Right cardiac atrium (tissue), 5 donors: ENCODE results near the gene LDAF1. TPM values are rescaled to one million over a fixed set of nuclear protein-coding genes. Genes with fewer than 3 reads are reported as not detected.
A peak's percentile ranks its signal among the peaks of the same experiment; 100 is the strongest.
"Not testable (repeated sequence)": the region's sequence is repeated elsewhere in the genome, so short reads cannot be mapped to it uniquely, and the experiment has no call there.

ENCODE experiments used
- ATAC-seq, 2 donors: fragments of 200-7000 bp; cut with Tn5 transposase; one replicate each; pipeline versions ENCODE4 v1.8.0 to v1.9.1; 2020; ENCODE audit warnings: moderate library complexity in 2 of 2, mild to moderate bottlenecking in 1 of 2
- DNase-seq, 3 donors: peaks; one replicate each; pipeline ENCODE4 v3.0.0-alpha.2; 2020
- H3K27ac ChIP-seq: one replicate; pipeline ENCODE4 v1.5.1; 2013; ENCODE audit warnings: mild to moderate bottlenecking, low read length, control low read depth, moderate library complexity
- H3K27me3 ChIP-seq: one replicate; pipeline ENCODE4 v1.6.1; 2013; ENCODE audit not compliant: control insufficient read depth, insufficient read depth
- H3K4me1 ChIP-seq: one replicate; pipeline ENCODE4 v1.6.1; 2013; ENCODE audit warnings: low read length; ENCODE audit not compliant: control insufficient read depth, insufficient read depth
- H3K4me3 ChIP-seq: one replicate; pipeline ENCODE4 v1.5.1; 2013; ENCODE audit warnings: low read length, control low read depth
- H3K9me3 ChIP-seq: one replicate; pipeline ENCODE4 v1.6.1; 2013; ENCODE audit warnings: low read length; ENCODE audit not compliant: control insufficient read depth
- WGBS: extraction: QIAGEN DNeasy Blood & Tissue Kit; methylation state at CpG from one replicate; pipeline ENCODE4 v1.1.7; 2013; 5-methylcytosine and 5-hydroxymethylcytosine counted together
- intact Hi-C, 4 donors: fragments of 100-400 bp; cut with DNase I; formaldehyde crosslinking; loops; one replicate each; pipeline versions ENCODE4 v1.11.0 to v1.14.0; 2022 to 2023
- long read RNA-seq, 4 donors: library from polyadenylated mRNA; unstranded; transcript quantifications; one replicate each; pipeline ENCODE4 v2.0.0, GENCODE V29; 2020 to 2021
- polyA plus RNA-seq: library from polyadenylated mRNA; stranded (reverse); fragments of 200-250 nt; gene quantifications from one replicate; pipeline ENCODE4 v1.2.3, GENCODE V29; 2013
- total RNA-seq, 4 donors: library from RNA; stranded (reverse); fragmentation: NEBNext Ultra II Directional; extraction: Animal tissue kit (Norgen Biotek cat#: 25700); gene quantifications; one replicate each; pipeline ENCODE4 v1.2.1, GENCODE V29; 2021
- donor health status: healthy with polysubstance abuse.
- donor health status: DM: no; HTN: yes; CAD: no.
- donor health status: DM: no; HTN: no; CAD: no.
- donor health status: DM: no; HTN: yes; CAD: no; lungs with severe emphysema.
- donor health status: DM: yes; HTN: yes; CAD: no.

LDAF1 gene
- total RNA-seq (100 to 1,000 TPM in 1 of 4 donors, 10 to 100 TPM in 3; 71.8 to 116 (median 79.7) TPM), polyA plus RNA-seq (40.5 TPM)
- long read RNA-seq, donor 1, transcript TMEM159-203 (6 exons, 1,378 nt): minor isoform, 12 of 146 reads
- long read RNA-seq, donor 1, transcript TMEM159-201 (5 exons, 2,014 nt): major isoform, 62 of 146 reads
- long read RNA-seq, donor 1, transcript TMEM159-202 (5 exons, 1,812 nt): minor isoform, 51 of 146 reads
- long read RNA-seq, donor 1, partial matches to known transcripts: 1 of 146 reads
- long read RNA-seq, donor 1, other reads (novel, unspliced or antisense): 17 of 146 reads
- long read RNA-seq, donor 2, transcript TMEM159-202 (5 exons, 1,812 nt): minor isoform, 16 of 69 reads
- long read RNA-seq, donor 2, transcript TMEM159-201 (5 exons, 2,014 nt): major isoform, 43 of 69 reads
- long read RNA-seq, donor 2, partial matches to known transcripts: 1 of 69 reads
- long read RNA-seq, donor 2, other reads (novel, unspliced or antisense): 7 of 69 reads
- long read RNA-seq, donor 3, transcript TMEM159-203 (6 exons, 1,378 nt): minor isoform, 14 of 462 reads
- long read RNA-seq, donor 3, transcript TMEM159-201 (5 exons, 2,014 nt): major isoform, 227 of 462 reads
- long read RNA-seq, donor 3, transcript TMEM159-204 (4 exons, 584 nt): minor isoform, 8 of 462 reads
- long read RNA-seq, donor 3, transcript TMEM159-202 (5 exons, 1,812 nt): minor isoform, 154 of 462 reads
- long read RNA-seq, donor 3, partial matches to known transcripts: 11 of 462 reads
- long read RNA-seq, donor 3, other reads (novel, unspliced or antisense): 46 of 462 reads
- long read RNA-seq, donor 4, transcript TMEM159-203 (6 exons, 1,378 nt): minor isoform, 5 of 139 reads
- long read RNA-seq, donor 4, transcript TMEM159-201 (5 exons, 2,014 nt): major isoform, 87 of 139 reads
- long read RNA-seq, donor 4, transcript TMEM159-202 (5 exons, 1,812 nt): minor isoform, 29 of 139 reads
- long read RNA-seq, donor 4, partial matches to known transcripts: 3 of 139 reads
- long read RNA-seq, donor 4, other reads (novel, unspliced or antisense): 13 of 139 reads

DNA sequence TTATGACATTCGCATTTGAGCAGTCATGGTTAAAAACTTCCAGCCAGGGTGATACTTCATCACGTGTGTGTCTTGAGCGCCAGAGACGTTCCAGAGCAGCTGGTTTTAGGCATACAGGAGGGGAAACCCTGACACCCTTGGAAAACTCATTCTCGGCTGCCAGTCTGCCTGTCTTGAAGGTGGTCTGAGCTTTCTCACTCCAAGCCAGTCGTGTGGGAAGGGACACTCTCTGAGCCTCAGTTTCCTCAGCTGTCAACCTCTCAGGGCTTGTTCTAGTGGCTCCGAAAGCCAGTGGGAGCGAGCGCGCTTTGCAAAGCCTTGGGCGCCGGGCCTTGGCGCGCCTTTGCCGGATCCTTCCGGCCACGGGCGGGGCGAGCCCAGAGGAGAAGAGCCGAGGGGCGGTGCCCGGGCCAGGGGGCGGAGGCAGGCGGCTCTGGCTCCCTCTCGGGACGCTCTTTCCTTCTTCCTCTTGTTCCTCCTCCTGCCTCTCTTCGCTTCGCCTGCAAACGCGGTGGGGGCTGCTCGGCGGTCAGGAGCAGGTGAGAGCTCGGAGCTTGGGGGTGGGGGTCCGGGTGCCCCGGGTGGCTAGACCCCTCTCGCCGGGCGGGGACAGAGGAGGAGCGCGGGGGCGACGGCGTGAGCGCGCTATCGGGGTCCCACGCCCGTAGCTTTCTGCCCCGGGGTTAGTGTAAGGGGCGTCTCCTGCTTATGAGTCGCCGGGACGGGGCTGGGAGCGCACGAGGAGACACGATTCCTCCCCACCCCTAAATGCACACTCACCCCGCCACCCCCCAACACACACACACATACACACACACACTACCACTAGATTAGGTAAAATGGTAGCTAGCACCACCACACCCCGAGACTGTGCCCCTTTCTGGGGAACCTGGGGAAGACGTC is at the start of gene LDAF1:
LDAF1 (plus strand) TSS at position 467 of the 903 bp plus-strand sequence. CDS start 2,509 bp downstream, outside the sequence.
- peaks cover 3% of the 10 kb centered on the region for H3K4me1 ChIP-seq

DNA sequence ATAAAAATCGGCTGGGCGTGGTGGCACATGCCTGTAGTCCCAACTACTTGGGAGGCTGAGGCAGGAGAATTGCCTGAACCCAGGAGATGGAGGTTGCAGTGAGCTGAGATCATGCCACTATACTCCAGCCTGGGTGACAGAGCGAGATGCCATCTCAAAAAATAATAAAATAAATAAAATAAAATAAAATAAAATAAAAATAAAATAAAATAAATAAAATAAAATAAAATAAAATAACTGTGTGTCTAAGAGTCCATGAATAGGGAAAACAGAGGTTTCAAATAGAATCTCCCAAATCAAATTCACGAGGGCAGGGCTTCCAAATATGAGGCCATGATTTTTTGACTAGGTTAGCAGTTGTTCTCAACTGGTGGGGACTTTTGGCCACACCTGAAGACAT is 42.9 kb upstream of the LDAF1 start:
- H3K9me3 ChIP-seq, H3K27ac ChIP-seq, ATAC-seq, H3K4me3 ChIP-seq, H3K27me3 ChIP-seq, intact Hi-C loops, H3K4me1 ChIP-seq, DNase-seq: not testable (repeated sequence)
- 97% methylated on average over 4 of the region's 4 CpGs for WGBS

More for the DNA sequence above, at the start of gene LDAF1:
- ATAC-seq: peak; percentile 95 to 96
- peak within 1 kb of the TSS; percentile 92 for H3K27ac ChIP-seq
- 1% methylated on average over 59 of the region's 59 CpGs for WGBS
- peak within 1 kb of the TSS; percentile 98 for H3K4me3 ChIP-seq
- peak; percentile 88 to 96 (median 95) for DNase-seq
- no peaks in the 10 kb centered on the region for H3K9me3 ChIP-seq
- intact Hi-C loops: loop anchor here in 1 of 4 donors (10.0 kb wide), 2 partner anchors 146 to 396 kb away; no protein-coding TSS in a partner anchor
- no peaks in the 10 kb centered on the region for H3K27me3 ChIP-seq

DNA sequence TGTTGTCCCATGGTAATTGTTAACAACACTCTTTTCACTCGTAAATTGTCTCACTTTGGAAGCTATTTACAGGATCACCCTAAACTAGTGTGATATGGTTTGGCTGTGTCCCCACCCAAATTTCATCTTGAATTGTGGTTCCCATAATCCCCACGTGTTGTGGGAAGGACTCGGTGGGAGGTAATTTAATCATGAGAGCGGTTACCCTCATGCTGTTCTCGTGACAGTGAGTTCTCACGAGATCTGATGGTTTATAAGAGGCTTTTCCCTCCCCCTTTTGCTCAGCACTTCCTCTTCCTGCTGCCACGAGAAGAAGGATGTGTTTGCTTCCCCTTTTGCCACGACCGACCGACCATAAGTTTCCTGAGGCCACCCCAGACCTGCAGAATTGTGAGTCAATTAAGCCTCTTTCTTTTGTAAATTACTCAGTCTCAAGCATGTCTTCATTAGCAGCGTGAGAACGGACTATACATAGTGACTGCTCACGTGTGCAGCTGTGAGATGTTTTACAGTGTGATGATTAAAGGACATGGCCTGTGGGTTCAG is 42.3 kb upstream of the LDAF1 start:
- H3K27me3 ChIP-seq: no peaks in the 10 kb centered on the region
- DNase-seq (no peak), ATAC-seq (peak in 1 of 2 donors; percentile 72)
- no peak overlapping the region for H3K27ac ChIP-seq
- peak overlapping the region; percentile 37 for H3K4me3 ChIP-seq
- WGBS: 31% methylated on average over 13 of the region's 13 CpGs
- no peaks in the 10 kb centered on the region for H3K4me1 ChIP-seq
- no peaks in the 10 kb centered on the region for H3K9me3 ChIP-seq
- intact Hi-C loops: no loop called here

DNA sequence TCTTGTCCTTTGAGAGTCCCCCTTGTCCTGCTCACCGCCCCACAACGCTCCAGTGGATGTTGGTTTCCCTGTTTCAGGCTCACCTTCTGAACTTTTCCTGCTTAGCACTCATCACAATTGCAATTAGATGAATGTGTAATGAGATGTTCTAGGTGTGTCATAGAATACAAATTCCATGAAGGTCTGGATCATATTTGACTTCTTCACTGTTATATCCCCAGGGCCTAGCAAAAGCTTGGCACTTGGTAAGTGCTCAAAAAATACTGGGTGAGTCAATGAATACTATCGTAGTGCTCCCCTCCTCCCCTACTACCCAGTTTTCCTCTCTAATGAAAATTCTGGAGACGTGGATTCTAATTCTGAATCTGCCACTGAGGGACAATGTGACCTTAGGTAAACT is 40.9 kb upstream of the LDAF1 start:
- Histone ChIP-seq H3K4me1 (no peaks in the 10 kb centered on the region), H3K4me3 (no peak overlapping the region), H3K27ac (no peak overlapping the region), H3K9me3 (no peaks in the 10 kb centered on the region), H3K27me3 (no peaks in the 10 kb centered on the region)
- ATAC-seq (no peak), DNase-seq (no peak)
- WGBS: 89% methylated on average over 4 of the region's 4 CpGs
- intact Hi-C loops: no loop called here

DNA sequence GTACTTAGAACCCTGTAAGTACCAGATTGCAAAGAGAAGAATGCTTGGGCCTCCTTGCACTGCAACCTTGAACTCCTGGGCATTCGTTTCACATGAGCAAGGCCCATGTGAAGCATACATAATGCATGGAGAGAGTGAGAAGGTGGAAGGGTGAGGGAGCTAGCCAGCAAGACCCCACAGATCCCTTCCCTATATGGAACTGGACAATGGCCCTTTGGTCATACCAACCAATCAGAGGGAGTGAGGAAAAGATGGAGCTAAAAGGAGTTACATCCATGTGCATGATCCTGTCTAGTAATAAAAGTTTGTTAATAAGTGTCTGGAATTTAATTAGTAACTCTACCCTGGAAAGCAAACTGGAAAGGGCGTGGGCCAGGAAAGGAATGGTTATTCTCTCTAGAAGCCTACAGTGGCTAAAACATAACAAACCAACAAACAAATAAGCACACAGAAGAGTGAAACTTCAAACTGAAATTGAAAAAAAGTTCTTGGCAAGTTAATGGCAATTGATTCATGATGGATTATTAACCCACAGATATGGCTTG is 37.4 kb upstream of the LDAF1 start:
- no peak for ATAC-seq
- Histone ChIP-seq H3K4me1 (no peaks in the 10 kb centered on the region), H3K27me3 (no peaks in the 10 kb centered on the region), H3K27ac (no peak overlapping the region), H3K4me3 (no peak overlapping the region), H3K9me3 (no peaks in the 10 kb centered on the region)
- intact Hi-C loops: no loop called here
- DNase-seq: no peak
- 84% methylated on average over 2 of the region's 2 CpGs for WGBS

DNA sequence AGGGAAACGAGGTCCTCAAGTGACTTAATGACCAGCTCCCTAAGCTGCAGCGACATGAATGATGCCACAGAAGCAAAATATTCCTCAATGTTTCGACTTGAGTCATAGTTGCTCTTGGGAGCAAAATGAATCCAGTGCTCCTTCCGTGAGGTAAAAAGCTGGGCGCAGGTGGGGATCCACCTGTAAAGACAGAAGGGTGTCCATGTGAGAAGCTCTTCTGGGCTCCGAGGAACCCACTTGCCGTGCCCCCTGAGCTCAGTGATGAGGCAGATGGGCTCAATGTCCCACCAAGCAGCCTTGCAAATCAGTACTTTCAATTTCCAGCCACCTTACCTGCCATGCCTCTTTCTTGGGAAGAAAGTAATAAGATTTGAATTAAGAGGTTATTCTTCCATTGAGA is 33.3 kb upstream of the LDAF1 start:
- ATAC-seq: no peak
- intact Hi-C loops: no loop called here
- WGBS: 93% methylated on average over 7 of the region's 7 CpGs

DNA sequence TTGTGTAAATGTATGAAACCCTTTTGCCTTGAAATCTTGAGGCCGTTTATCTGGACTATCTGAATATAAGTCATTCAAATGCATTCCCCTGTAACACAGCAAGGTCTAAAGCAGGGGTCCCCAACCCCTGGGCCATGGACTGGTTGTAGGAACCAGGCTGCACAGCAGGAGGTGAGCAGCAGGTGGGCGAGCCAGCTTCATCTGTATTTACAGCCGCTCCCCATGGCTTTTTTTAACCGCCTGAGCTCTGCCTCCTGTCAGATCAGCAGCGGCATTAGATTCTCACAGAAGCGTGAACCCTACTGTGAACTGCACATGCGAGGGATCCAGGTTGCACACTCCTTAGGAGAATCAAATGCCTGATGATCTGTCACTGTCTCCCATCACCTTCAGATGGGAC is 32.0 kb upstream of the LDAF1 start:
- intact Hi-C loops: no loop called here
- Histone ChIP-seq H3K27ac (no peak overlapping the region), H3K4me3 (no peak overlapping the region), H3K4me1 (no peaks in the 10 kb centered on the region), H3K27me3 (no peaks in the 10 kb centered on the region), H3K9me3 (no peaks in the 10 kb centered on the region)
- WGBS: 76% methylated on average over 7 of the region's 7 CpGs
- ATAC-seq (no peak), DNase-seq (no peak)

More for the DNA sequence above, 33.3 kb upstream of the LDAF1 start:
- Histone ChIP-seq H3K9me3 (no peaks in the 10 kb centered on the region), H3K27ac (no peak overlapping the region), H3K4me3 (no peak overlapping the region), H3K27me3 (no peaks in the 10 kb centered on the region), H3K4me1 (no peaks in the 10 kb centered on the region)
- DNase-seq: no peak

DNA sequence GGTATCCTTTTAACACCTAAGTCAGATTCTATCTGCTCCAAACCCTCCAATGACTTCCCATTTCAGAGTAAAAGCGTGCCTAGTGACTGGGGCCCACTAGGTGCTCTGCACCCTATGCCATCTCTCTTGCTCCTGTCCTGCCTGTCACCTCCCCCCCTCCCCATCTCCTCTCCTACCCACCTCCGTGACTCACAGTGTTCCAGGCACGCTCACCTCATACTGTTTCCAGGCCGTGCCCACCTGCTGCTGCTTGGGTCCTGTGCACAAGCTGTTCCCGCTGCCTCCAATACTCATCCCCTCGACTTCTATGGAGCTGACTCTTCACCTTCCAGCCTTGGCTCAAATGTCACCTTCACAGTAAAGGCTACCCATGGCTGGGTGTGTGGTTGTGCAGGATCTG is 29.5 kb upstream of the LDAF1 start:
- WGBS: 94% methylated on average over 6 of the region's 6 CpGs
- DNase-seq (no peak), ATAC-seq (no peak)
- no peaks in the 10 kb centered on the region for H3K4me1 ChIP-seq
- no peak overlapping the region for H3K27ac ChIP-seq
- H3K9me3 ChIP-seq: no peaks in the 10 kb centered on the region
- H3K27me3 ChIP-seq: no peaks in the 10 kb centered on the region
- no peak overlapping the region for H3K4me3 ChIP-seq
- intact Hi-C loops: no loop called here

DNA sequence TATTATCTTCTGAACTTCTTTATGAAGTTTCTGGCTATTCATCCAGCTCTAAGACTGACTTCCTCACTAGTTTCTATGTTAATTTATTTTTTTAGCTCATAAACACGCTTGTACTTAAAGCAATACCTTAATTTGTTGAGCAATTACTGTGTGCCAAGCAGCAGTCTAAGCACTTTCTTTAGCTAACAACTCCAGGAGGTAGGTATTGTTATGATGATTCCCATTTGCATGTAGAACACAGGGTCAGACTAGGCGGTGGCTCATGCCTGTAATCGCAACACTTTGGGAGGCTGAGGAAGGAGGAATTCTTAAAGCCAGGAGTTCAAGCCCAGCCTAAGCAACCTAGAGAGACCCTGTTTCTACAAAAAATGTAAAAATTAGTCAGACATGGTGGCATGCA is 27.7 kb upstream of the LDAF1 start:
- no peaks in the 10 kb centered on the region for H3K4me1 ChIP-seq
- DNase-seq: no peak
- no peak overlapping the region for H3K4me3 ChIP-seq
- ATAC-seq: no peak
- no peaks in the 10 kb centered on the region for H3K9me3 ChIP-seq
- 90% methylated on average over 3 of the region's 3 CpGs for WGBS
- H3K27ac ChIP-seq: no peak overlapping the region
- H3K27me3 ChIP-seq: no peaks in the 10 kb centered on the region
- intact Hi-C loops: no loop called here

DNA sequence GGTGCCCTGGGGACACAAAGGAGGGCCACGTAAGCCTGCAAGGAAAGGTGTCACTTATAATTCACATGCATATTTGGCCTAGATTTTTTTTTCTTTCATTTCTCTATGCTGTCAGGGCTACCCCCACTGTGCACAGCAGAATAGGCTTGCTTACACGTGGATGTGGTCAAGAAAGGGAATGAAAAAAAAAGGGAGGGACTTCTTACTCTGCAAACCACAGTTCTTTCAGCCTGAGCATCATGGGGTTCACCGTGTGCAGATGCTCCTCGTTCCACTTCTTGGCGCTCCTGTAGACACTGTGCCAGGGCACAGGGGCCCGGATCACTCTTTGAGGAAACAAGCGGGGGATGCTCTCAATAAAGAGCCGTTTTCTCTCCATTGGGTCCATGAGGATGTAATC is 24.4 kb upstream of the LDAF1 start:
- no peak overlapping the region for H3K4me3 ChIP-seq
- H3K9me3 ChIP-seq: no peaks in the 10 kb centered on the region
- DNase-seq: no peak
- intact Hi-C loops: no loop called here
- ATAC-seq: no peak
- no peaks in the 10 kb centered on the region for H3K27me3 ChIP-seq
- 85% methylated on average over 8 of the region's 8 CpGs for WGBS
- no peaks in the 10 kb centered on the region for H3K4me1 ChIP-seq
- H3K27ac ChIP-seq: no peak overlapping the region
